ENCODE measurements around the gene CBFA2T3. TPM values are rescaled to one million over a fixed set of nuclear protein-coding genes. Genes with fewer than 3 reads are reported as not detected.

Gene CBFA2T3
- total RNA-seq, 1 experiment from 2014 or later = 13.7 TPM

DNA sequence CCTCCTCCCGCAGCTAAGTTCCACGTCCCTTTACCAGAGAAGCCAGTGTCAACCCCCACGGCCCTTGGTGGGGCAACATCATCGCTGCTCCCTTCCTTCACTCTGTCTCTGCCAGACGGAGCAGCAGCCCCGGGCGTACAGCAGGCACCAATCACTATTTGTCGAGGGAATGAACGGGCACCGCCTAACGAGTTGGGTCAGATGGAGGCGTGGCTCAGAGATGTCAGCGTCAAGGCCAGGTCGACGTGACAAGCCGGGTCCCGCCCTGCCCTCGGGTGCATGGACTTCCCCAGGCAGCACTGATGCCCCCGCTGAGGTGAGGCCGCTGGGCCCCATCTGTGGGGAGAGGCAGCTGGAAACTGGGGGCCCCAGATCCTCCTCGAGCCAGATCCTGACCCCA is 50.0 kb downstream of the CBFA2T3 start:
- DNase-seq (ENCODE audit: low read depth, low spot score) (no peak), ATAC-seq (peak; percentile 50)
- H3K9me3 ChIP-seq (ENCODE audit: control insufficient read depth, insufficient read depth, low read depth, low read length) = no peaks in the 10 kb centered on the region
- peak overlapping the region; percentile 83 for H3K27ac ChIP-seq (ENCODE audit: low read length)
- H3K27me3 ChIP-seq (ENCODE audit: control insufficient read depth, insufficient read depth, low read length) = no peaks in the 10 kb centered on the region
- no peaks in the 10 kb centered on the region for H3K36me3 ChIP-seq (ENCODE audit: control insufficient read depth, insufficient read depth, low read length)
- ChIA-PET CTCF (no interaction called here), POLR2A (no interaction called here)
- intact Hi-C loops (cut with micrococcal nuclease; ENCODE audit: unreplicated experiment) (no loop called here), in situ Hi-C loops (cut with HindIII; ENCODE audit: low pct_unique_long_range_greater_than_20kb, low sequenced_read_pairs) (no loop called here)
- TF ChIP-seq, protein P1, sequence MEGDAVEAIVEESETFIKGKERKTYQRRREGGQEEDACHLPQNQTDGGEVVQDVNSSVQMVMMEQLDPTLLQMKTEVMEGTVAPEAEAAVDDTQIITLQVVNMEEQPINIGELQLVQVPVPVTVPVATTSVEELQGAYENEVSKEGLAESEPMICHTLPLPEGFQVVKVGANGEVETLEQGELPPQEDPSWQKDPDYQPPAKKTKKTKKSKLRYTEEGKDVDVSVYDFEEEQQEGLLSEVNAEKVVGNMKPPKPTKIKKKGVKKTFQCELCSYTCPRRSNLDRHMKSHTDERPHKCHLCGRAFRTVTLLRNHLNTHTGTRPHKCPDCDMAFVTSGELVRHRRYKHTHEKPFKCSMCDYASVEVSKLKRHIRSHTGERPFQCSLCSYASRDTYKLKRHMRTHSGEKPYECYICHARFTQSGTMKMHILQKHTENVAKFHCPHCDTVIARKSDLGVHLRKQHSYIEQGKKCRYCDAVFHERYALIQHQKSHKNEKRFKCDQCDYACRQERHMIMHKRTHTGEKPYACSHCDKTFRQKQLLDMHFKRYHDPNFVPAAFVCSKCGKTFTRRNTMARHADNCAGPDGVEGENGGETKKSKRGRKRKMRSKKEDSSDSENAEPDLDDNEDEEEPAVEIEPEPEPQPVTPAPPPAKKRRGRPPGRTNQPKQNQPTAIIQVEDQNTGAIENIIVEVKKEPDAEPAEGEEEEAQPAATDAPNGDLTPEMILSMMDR (IDR thresholded peaks at IDR 0.05) = no peak
- TF ChIP-seq SIN3A (IDR thresholded peaks at IDR 0.05; ENCODE audit: borderline replicate concordance, insufficient read depth, low read depth, low read length) = no peak
- 0 out of 2 replicates have a peak, but pooled peaks have one; percentile 22 for TF ChIP-seq POLR2AphosphoS5 (IDR thresholded peaks at IDR 0.05; ENCODE audit: low read depth, low read length)
- TF ChIP-seq TCF7L2 (IDR thresholded peaks at IDR 0.05; ENCODE audit: low read depth, low read length) = no peak
- H3K4me3 ChIP-seq (ENCODE audit: low read depth in 2 of 2, low read length in 2 of 2) = peak overlapping the region; percentile 17 to 36; a peak in 3 of 4 replicates
- H3K4me1 ChIP-seq (ENCODE audit: control insufficient read depth, insufficient read depth, low read length) = peaks cover 65% of the 10 kb centered on the region
- no TSS peak for BruUV-seq (replicated peaks)

DNA sequence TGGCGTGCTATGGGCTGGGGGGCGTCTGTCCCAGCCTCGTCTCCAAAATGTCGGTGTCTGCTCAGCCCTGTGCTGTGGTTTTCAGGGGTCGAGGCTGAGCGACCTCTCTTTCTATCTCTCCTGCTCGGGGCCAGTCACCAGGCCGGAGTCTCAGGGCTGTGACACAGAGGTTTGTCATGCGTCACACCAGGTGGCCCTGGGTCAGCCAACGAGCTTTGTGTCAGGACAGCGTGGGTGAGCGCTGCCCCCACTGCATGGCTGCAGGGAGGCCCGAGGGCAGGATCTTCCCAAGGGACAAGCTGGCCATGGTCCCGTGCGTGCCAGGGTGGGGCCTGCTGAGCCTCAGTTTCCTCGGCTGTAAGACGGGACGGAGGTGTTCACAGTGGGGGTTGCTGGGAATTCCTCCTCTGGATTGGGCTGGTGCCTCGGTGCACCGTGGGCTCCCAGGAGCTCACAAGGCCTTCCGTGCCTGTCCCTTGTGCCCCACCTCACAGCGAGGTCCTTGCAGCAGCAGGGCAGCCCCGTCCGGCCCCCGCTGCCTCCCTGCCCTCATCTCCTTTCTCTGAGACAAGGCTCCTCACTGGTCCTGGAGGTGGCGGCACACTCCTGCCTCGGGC is 50.5 kb downstream of the CBFA2T3 start:
- ChIA-PET POLR2A (no interaction called here), CTCF (no interaction called here)
- intact Hi-C loops (cut with micrococcal nuclease; ENCODE audit: unreplicated experiment) = no loop called here
- ATAC-seq (peak; percentile 44), DNase-seq (ENCODE audit: low read depth, low spot score) (no peak)
- peak overlapping the region; percentile 83 for H3K27ac ChIP-seq (ENCODE audit: low read length)
- peak overlapping the region; percentile 17 to 36; a peak in 3 of 4 replicates for H3K4me3 ChIP-seq (ENCODE audit: low read depth in 2 of 2, low read length in 2 of 2)
- H3K27me3 ChIP-seq (ENCODE audit: control insufficient read depth, insufficient read depth, low read length) = no peaks in the 10 kb centered on the region
- BruUV-seq (replicated peaks) = no TSS peak
- no peaks in the 10 kb centered on the region for H3K9me3 ChIP-seq (ENCODE audit: control insufficient read depth, insufficient read depth, low read depth, low read length)
- in situ Hi-C loops (cut with HindIII; ENCODE audit: low pct_unique_long_range_greater_than_20kb, low sequenced_read_pairs) = no loop called here
- no peaks in the 10 kb centered on the region for H3K36me3 ChIP-seq (ENCODE audit: control insufficient read depth, insufficient read depth, low read length)
- TF ChIP-seq, protein P2, sequence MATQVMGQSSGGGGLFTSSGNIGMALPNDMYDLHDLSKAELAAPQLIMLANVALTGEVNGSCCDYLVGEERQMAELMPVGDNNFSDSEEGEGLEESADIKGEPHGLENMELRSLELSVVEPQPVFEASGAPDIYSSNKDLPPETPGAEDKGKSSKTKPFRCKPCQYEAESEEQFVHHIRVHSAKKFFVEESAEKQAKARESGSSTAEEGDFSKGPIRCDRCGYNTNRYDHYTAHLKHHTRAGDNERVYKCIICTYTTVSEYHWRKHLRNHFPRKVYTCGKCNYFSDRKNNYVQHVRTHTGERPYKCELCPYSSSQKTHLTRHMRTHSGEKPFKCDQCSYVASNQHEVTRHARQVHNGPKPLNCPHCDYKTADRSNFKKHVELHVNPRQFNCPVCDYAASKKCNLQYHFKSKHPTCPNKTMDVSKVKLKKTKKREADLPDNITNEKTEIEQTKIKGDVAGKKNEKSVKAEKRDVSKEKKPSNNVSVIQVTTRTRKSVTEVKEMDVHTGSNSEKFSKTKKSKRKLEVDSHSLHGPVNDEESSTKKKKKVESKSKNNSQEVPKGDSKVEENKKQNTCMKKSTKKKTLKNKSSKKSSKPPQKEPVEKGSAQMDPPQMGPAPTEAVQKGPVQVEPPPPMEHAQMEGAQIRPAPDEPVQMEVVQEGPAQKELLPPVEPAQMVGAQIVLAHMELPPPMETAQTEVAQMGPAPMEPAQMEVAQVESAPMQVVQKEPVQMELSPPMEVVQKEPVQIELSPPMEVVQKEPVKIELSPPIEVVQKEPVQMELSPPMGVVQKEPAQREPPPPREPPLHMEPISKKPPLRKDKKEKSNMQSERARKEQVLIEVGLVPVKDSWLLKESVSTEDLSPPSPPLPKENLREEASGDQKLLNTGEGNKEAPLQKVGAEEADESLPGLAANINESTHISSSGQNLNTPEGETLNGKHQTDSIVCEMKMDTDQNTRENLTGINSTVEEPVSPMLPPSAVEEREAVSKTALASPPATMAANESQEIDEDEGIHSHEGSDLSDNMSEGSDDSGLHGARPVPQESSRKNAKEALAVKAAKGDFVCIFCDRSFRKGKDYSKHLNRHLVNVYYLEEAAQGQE (IDR thresholded peaks at IDR 0.05; ENCODE audit: insufficient read depth in 1 of 2, low read depth in 2 of 2, low read length in 1 of 2) = no peak
- TF ChIP-seq, protein P1 (IDR thresholded peaks at IDR 0.05) = no peak
- TF ChIP-seq TCF7L2 (IDR thresholded peaks at IDR 0.05; ENCODE audit: low read depth, low read length) = no peak
- no peak for TF ChIP-seq SIN3A (IDR thresholded peaks at IDR 0.05; ENCODE audit: borderline replicate concordance, insufficient read depth, low read depth, low read length)
- TF ChIP-seq POLR2AphosphoS5 (IDR thresholded peaks at IDR 0.05; ENCODE audit: low read depth, low read length) = no peak
- H3K4me1 ChIP-seq (ENCODE audit: control insufficient read depth, insufficient read depth, low read length) = peaks cover 69% of the 10 kb centered on the region
